Epithelial cell of proximal tubule (primary cell): ENCODE data around the gene BMPER. TPM values are rescaled to one million over a fixed set of nuclear protein-coding genes. Genes with fewer than 3 reads are reported as not detected.

Experiments
- DNase-seq: peaks from one replicate; pipeline ENCODE4 v3.0.0-alpha.2; 2011; ENCODE audit warnings: low read depth
- H3K4me3 ChIP-seq: 2 replicates; pipeline ENCODE4 v1.5.1; 2011; ENCODE audit warnings: low read depth, mild to moderate bottlenecking, low read length
- total RNA-seq: library from RNA; depleted of rRNA; stranded (reverse); fragments of >200 nt; gene quantifications from 2 replicates; pipeline ENCODE4 v1.2.3, GENCODE V29; 2015
- TF ChIP-seq, protein P1 (sequence below): conservative IDR thresholded peaks from 2 replicates; pipeline ENCODE4 v1.5.1; 2012; ENCODE audit warnings: low read depth, mild to moderate bottlenecking, low read length

Gene BMPER
- total RNA-seq, 1 donor from 2014 or later = 0.29 TPM

DNA sequence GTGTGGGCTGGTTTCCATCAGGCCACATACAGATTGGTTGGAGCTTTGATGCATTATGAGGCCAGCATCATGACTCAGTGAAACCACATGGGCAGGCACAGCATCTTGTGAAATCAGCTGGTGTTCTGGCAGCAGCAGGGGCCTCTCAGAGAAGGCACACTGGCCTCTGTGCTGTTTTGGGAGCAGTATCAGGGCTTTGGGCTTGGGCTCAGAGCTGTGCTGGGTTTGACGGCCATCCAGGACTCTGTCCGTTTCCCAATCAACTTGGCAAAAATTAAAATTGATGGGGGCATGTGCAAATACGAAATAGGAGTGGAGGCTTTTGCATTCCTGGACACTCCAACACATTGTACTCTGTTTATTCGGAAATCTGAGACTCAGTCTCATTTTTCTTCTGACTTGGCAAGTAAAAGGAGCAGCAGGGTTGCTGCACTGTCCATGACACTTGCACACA lies 190.9 kb downstream of the BMPER start:
- no peak for DNase-seq
- TF ChIP-seq, protein P1, sequence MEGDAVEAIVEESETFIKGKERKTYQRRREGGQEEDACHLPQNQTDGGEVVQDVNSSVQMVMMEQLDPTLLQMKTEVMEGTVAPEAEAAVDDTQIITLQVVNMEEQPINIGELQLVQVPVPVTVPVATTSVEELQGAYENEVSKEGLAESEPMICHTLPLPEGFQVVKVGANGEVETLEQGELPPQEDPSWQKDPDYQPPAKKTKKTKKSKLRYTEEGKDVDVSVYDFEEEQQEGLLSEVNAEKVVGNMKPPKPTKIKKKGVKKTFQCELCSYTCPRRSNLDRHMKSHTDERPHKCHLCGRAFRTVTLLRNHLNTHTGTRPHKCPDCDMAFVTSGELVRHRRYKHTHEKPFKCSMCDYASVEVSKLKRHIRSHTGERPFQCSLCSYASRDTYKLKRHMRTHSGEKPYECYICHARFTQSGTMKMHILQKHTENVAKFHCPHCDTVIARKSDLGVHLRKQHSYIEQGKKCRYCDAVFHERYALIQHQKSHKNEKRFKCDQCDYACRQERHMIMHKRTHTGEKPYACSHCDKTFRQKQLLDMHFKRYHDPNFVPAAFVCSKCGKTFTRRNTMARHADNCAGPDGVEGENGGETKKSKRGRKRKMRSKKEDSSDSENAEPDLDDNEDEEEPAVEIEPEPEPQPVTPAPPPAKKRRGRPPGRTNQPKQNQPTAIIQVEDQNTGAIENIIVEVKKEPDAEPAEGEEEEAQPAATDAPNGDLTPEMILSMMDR = no peak
- no peak overlapping the region for H3K4me3 ChIP-seq

DNA sequence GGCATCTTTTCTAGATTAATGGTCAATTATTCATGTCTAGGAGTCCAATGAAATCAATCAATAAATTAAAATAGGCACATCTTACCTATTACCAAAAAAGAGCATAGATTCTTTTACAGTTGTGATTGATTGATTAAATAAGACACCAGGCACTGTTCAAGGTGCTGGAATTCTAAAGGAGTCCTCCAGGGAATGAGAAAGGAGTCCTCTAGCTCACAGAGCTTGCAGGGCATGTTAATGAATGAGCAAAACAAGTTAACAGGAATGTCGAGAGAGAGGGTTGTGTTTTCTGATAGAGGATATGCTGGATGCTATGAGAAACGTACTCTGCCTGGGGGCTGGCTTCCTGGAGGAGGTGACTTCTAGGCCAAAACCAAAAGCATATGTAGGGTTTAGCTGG lies 191.4 kb downstream of the BMPER start:
- TF ChIP-seq, protein P1 = no peak
- DNase-seq = no peak
- no peak overlapping the region for H3K4me3 ChIP-seq

DNA sequence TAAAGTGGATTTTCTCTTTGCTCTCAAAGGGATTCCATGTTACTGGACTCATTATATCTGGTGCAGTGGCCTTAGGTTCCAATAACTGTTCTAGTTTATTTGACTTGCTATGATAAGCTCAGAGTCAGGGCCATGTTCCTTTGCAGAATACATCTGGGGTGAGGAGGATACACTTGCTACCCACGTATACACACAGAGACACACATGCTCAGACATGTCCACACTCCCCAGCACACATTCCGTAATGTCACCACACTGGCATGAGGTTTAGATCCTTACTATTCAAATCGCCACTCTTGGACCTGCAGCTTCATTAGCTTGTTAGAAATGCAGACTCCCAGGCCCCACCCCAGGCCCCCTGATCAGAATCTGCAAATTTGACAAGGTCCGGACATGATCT lies 195.3 kb downstream of the BMPER start:
- TF ChIP-seq, protein P1 = no peak
- H3K4me3 ChIP-seq = no peak overlapping the region
- no peak for DNase-seq

DNA sequence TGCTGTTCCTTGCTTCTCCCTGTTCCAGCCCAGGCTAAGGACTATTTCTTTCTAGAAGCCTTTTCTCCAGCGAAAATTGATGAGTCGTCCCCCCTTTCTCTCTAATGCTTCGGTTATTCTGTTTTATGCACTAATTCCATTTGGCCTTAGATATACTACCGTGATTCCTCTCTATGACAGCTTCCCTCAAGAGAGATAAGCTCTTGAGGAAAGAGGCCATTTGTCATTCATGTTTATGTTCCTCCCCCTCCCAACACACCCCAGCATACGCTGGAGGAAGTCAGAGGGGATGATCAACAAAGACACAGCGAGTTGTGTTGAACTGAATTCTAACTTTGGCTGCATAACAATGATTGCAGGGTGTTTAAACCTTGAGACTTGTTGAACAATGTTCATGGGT lies 198.8 kb downstream of the BMPER start:
- TF ChIP-seq, protein P1 = no peak
- no peak for DNase-seq
- no peak overlapping the region for H3K4me3 ChIP-seq

DNA sequence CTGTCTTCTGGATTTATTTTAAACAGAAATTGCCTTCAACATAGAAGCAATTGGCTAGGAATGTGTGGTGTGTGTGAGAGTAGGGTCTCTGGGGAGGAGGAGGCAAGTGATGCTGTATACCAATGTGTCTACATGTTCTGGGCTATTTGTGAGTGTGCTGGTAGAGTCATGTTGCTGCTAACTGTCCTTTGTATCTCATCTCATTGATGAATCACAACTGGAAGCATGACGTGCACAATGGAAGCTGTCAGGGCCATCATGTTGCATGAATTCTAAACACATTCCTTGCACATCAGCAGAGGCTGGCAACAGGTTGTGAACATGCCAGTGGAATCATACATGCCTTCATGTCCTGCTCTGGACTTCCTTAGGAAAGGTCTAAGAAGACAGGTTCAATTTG lies 199.7 kb downstream of the BMPER start:
- no peak overlapping the region for H3K4me3 ChIP-seq
- TF ChIP-seq, protein P1 = no peak
- no peak for DNase-seq

DNA sequence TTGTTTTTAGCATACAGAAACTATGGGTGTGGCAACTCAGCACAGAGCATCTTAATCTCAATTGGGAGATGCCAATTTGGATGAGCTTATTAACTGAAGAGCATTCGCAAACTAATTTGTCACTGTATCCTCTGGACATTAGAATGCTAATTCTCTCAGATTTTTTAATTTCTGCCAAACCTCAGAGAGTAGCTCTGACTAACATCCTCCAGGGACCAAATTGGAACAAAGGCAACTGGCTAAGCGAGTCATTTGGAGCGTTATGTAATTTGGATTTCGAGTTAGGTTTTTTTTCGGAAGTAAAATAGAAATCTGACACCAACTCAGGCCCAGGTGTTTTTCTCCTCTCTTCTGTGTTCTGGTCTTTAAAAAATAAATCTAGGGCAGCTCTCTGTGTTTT lies 201.9 kb downstream of the BMPER start:
- no peak for DNase-seq
- TF ChIP-seq, protein P1 = no peak
- H3K4me3 ChIP-seq = no peak overlapping the region

DNA sequence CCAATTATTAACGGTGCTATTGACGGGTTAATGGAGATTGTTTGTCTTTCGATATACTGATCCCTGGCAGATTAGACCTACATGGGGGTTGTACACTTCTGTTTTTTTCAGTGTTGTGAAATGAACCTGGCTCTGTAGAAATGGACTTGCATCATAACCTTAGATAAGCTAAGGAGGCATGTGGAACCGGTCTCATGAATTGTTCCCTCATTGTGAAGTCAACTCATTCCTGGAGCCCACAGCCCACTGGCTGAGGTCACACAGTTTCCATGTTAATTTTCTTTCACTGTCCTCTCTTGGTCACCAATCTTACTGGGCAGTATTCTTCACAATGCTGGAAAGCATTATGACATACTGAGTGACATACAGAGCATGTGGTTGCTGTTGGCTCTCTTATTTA lies 202.8 kb downstream of the BMPER start:
- no peak for DNase-seq
- no peak overlapping the region for H3K4me3 ChIP-seq
- TF ChIP-seq, protein P1 = no peak
